HuH-7.5 (cell line): ENCODE results near the gene GARIN1A.

Experiments
- DNase-seq: peaks from one replicate; pipeline ENCODE4 v3.0.0; 2011; ENCODE audit warnings: low spot score

Gene GARIN1A

DNA sequence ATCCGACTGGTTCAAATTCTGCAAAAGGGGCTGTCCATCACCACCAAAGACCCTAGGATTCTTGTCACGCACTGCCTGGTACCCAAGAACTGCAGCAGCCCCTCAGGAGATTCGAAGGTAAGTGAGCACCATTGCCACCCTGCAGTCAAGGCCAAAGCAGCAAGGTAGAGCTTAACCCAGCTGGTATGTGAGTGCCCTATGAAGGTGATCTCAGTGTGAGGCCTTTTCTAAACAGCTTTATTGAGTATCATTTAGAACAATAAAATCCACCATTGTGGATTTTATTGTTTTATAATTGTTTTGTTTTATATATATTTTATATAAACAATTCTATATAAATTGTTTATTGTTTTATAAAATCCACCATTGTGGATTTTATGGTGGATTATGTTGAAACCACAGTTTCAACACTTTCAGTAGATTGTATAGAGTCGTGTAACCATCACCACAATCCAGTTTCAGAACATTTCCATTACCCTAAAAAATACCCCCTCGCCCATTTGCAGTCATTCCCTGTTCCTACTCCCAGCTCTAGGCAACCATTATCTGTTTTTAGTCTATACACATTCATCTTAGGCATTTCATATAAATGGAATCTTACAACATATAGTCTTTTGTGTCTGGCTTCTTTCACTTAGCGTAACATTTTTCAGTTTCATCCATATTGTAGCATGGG, 47.0 kb downstream of the GARIN1A start:
- no peak for DNase-seq

GRCh38 chr7:128721376-128721775, 49.3 kb downstream of the GARIN1A start:
- no peak for DNase-seq
